Fibroblast of upper back skin (primary cell): ENCODE data around the gene NFKBIE.

Experiments used
- DNase-seq: peaks from one replicate; pipeline ENCODE4 v3.0.0-alpha.2; 2013

NFKBIE gene

GRCh38 chr6:44297063-44298038 lies 32.0 kb upstream of the NFKBIE start:
- peak; percentile 16 for DNase-seq

- DNase-seq = no peak
Observed at GRCh38 chr6:44294832-44295791, 29.8 kb upstream of the NFKBIE start.

- DNase-seq = no peak
Observed at GRCh38 chr6:44292661-44293365, 27.5 kb upstream of the NFKBIE start.

GRCh38 chr6:44291841-44292240 lies 26.5 kb upstream of the NFKBIE start:
- no peak for DNase-seq

GRCh38 chr6:44289726-44290260 lies 24.4 kb upstream of the NFKBIE start:
- DNase-seq = no peak

- DNase-seq = no peak
Observed at GRCh38 chr6:44286747-44287146, 21.4 kb upstream of the NFKBIE start.

- no peak for DNase-seq
Observed at GRCh38 chr6:44286285-44286565, 20.9 kb upstream of the NFKBIE start.

GRCh38 chr6:44285552-44286284 lies 20.4 kb upstream of the NFKBIE start:
- peak; percentile 14 for DNase-seq

GRCh38 chr6:44284867-44285266 lies 19.5 kb upstream of the NFKBIE start:
- DNase-seq = no peak

- no peak for DNase-seq
Observed at GRCh38 chr6:44284121-44284520, 18.8 kb upstream of the NFKBIE start.

- DNase-seq = no peak
Observed at GRCh38 chr6:44278774-44279697, 13.7 kb upstream of the NFKBIE start.

GRCh38 chr6:44278315-44278714 lies 13.0 kb upstream of the NFKBIE start:
- DNase-seq = no peak

- DNase-seq = no peak
Observed at GRCh38 chr6:44277763-44278162, 12.4 kb upstream of the NFKBIE start.

- DNase-seq = no peak
Observed at GRCh38 chr6:44276667-44277640, 11.6 kb upstream of the NFKBIE start.

GRCh38 chr6:44275749-44276648 lies 10.6 kb upstream of the NFKBIE start:
- no peak for DNase-seq

GRCh38 chr6:44275271-44275748 lies 10.0 kb upstream of the NFKBIE start:
- no peak for DNase-seq

GRCh38 chr6:44273617-44274016 lies 8.3 kb upstream of the NFKBIE start:
- no peak for DNase-seq

- no peak for DNase-seq
Observed at GRCh38 chr6:44272999-44273566, 7.7 kb upstream of the NFKBIE start.
